ENCODE measurements around the gene TAS2R40. TPM values are rescaled to one million over a fixed set of nuclear protein-coding genes. Genes with fewer than 3 reads are reported as not detected.

The TAS2R40 gene
- total RNA-seq, 1 experiment from 2014 or later, result not detected

- DNase-seq (ENCODE audit: low read depth), result no peak
- in situ Hi-C loops (cut with HindIII; ENCODE audit: low pct_unique_long_range_greater_than_20kb, low sequenced_read_pairs), result no loop called here
Measured at GRCh38 chr7:143269251-143269650, 47.4 kb downstream of the TAS2R40 start.

GRCh38 chr7:143271240-143271639, 49.4 kb downstream of the TAS2R40 start:
- in situ Hi-C loops (cut with HindIII; ENCODE audit: low pct_unique_long_range_greater_than_20kb, low sequenced_read_pairs), result no loop called here
- DNase-seq (ENCODE audit: low read depth), result no peak

Other genes with a start within 250 kb of the TAS2R40 start
- gene OR9A2, start 194.9 kb upstream of the TAS2R40 start, total RNA-seq (2014; rRNA removed; shearing (Covaris generic); ENCODE audit: low replicate concordance), result not detected in 2 replicates
- gene OR6V1, start 169.7 kb upstream of the TAS2R40 start, total RNA-seq (2014; rRNA removed; shearing (Covaris generic); ENCODE audit: low replicate concordance), result not detected in 2 replicates
- not detected in 2 replicates for gene PIP, start 90.0 kb upstream of the TAS2R40 start, total RNA-seq (2014; rRNA removed; shearing (Covaris generic); ENCODE audit: low replicate concordance)
- not detected in 2 replicates for gene TAS2R39, start 38.6 kb upstream of the TAS2R40 start, total RNA-seq (2014; rRNA removed; shearing (Covaris generic); ENCODE audit: low replicate concordance)
- gene GSTK1, start 41.4 kb downstream of the TAS2R40 start, total RNA-seq (2014; rRNA removed; shearing (Covaris generic); ENCODE audit: low replicate concordance), result 107 and 161 TPM in 2 replicates
- 79.0 and 102 TPM in 2 replicates for gene TMEM139, start 62.9 kb downstream of the TAS2R40 start, total RNA-seq (2014; rRNA removed; shearing (Covaris generic); ENCODE audit: low replicate concordance)
- 5.6 and 11.9 TPM in 2 replicates for gene CASP2, start 66.3 kb downstream of the TAS2R40 start, total RNA-seq (2014; rRNA removed; shearing (Covaris generic); ENCODE audit: low replicate concordance)
- not detected in 2 replicates for gene CLCN1, start 94.1 kb downstream of the TAS2R40 start, total RNA-seq (2014; rRNA removed; shearing (Covaris generic); ENCODE audit: low replicate concordance)
- gene FAM131B, start 140.7 kb downstream of the TAS2R40 start, total RNA-seq (2014; rRNA removed; shearing (Covaris generic); ENCODE audit: low replicate concordance), result 0.03 TPM in 1 of 2 replicates, not detected in the other
- gene ZYX, start 159.3 kb downstream of the TAS2R40 start, total RNA-seq (2014; rRNA removed; shearing (Covaris generic); ENCODE audit: low replicate concordance), result 23.2 and 41.3 TPM in 2 replicates
- not detected in 2 replicates for gene EPHA1, start 186.8 kb downstream of the TAS2R40 start, total RNA-seq (2014; rRNA removed; shearing (Covaris generic); ENCODE audit: low replicate concordance)
- gene TAS2R60, start 221.4 kb downstream of the TAS2R40 start, total RNA-seq (2014; rRNA removed; shearing (Covaris generic); ENCODE audit: low replicate concordance), result not detected in 2 replicates